Upper lobe of left lung (tissue), 6 donors: ENCODE results near the gene THBS2. TPM values are rescaled to one million over a fixed set of nuclear protein-coding genes. Genes with fewer than 3 reads are reported as not detected.
"Not testable (repeated sequence)": the region's sequence is repeated elsewhere in the genome, so short reads cannot be mapped to it uniquely, and the experiment has no call there.

Experiments used
- ATAC-seq, 2 donors: fragments of 200-7000 bp; cut with Tn5 transposase; one replicate each; pipeline ENCODE4 v1.9.1; 2022; ENCODE audit warnings: mild to moderate bottlenecking in 2 of 2, moderate library complexity in 2 of 2; ENCODE audit not compliant: low FRiP score in 2 of 2
- DNase-seq, 2 donors: peaks; one replicate each; pipeline ENCODE4 v3.0.0-alpha.2; 2019 to 2020
- H3K27ac ChIP-seq, 4 donors: fragments of 200-600 bp; sonication (generic); one replicate each; pipeline ENCODE4 v1.5.1; 2016 to 2019
- H3K27me3 ChIP-seq, 4 donors: fragments of 200-600 bp; sonication (generic); one replicate each; pipeline ENCODE4 v1.5.1; 2017 to 2019
- H3K36me3 ChIP-seq, 4 donors: fragments of 200-600 bp; sonication (generic); one replicate each; pipeline ENCODE4 v1.5.1; 2016 to 2019
- H3K4me1 ChIP-seq, 4 donors: fragments of 200-600 bp; sonication (generic); one replicate each; pipeline ENCODE4 v1.5.1; 2018 to 2019
- H3K4me3 ChIP-seq, 4 donors: fragments of 200-600 bp; sonication (generic); one replicate each; pipeline ENCODE4 v1.5.1; 2017 to 2019; ENCODE audit warnings: mild to moderate bottlenecking in 2 of 4, moderate library complexity in 1 of 4
- H3K9me3 ChIP-seq, 4 donors: fragments of 200-600 bp; sonication (generic); one replicate each; pipeline ENCODE4 v1.5.1; 2018 to 2019
- EP300 ChIP-seq, 4 donors: sonication (generic); formaldehyde crosslinking; IDR thresholded peaks; one replicate each; pipeline ENCODE4 v1.5.1; 2017; ENCODE audit warnings: antibody characterized with exemption in 4 of 4, control low read depth in 2 of 4
- POLR2A ChIP-seq, 4 donors: fragments of 450-650 bp; IDR thresholded peaks; one replicate each; pipeline ENCODE4 v1.5.1; 2016 to 2017; ENCODE audit warnings: antibody characterized with exemption in 4 of 4, mild to moderate bottlenecking in 2 of 4
- POLR2AphosphoS5 ChIP-seq, 2 donors: sonication (generic); formaldehyde crosslinking; IDR thresholded peaks; one replicate each; pipeline ENCODE4 v1.5.1; 2017; ENCODE audit warnings: antibody characterized with exemption in 2 of 2
- WGBS, 2 donors: methylation state at CpG; one replicate each; pipeline ENCODE4 v1.1.5; 2017 to 2018; 5-methylcytosine and 5-hydroxymethylcytosine counted together
- total RNA-seq, 6 donors: library from RNA; depleted of rRNA in 4 of 6; stranded (reverse); fragments of >200 nt in 4 of 6; gene quantifications; one replicate each; pipeline versions ENCODE4 v1.1.0 to v1.2.1, GENCODE V29; 2016 to 2021
- TF ChIP-seq, protein P1 (sequence below), 6 experiments: fragments of 450-650 bp in 4 of 6; fragments of 200-600 bp in 2 of 6; sonication (generic) in 2 of 6; IDR thresholded peaks; one replicate each; pipeline ENCODE4 v1.5.1; 2016 to 2019; ENCODE audit warnings: antibody characterized with exemption in 6 of 6
- donor health status: DM: no; HTN: no; CAD: no; lungs with moderate emphysema.
- donor health status: DM: no; HTN: yes; CAD: no; lungs with severe emphysema.

Gene THBS2
- total RNA-seq, 6 donors from 2014 or later, result 5.3 to 43.2 (median 17.3) TPM

DNA sequence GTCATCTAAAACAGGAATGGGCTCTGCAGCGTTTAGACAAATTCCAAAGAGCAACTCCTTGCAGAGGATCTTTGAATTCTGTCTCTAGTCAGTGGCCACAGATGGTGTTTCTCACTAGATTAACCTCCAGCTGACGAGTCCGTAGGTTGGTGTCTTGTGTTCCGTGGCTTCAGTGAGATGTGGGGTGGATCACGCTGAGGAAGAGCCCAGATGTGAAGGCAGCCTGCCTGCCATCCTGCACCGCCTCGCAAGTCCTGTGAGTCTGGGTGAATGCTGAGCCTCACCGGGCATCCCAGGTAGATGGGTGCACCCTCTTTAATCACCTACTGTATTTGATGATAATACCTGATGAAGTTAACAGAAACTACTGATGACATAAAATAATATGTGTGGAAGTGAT is 70.4 kb downstream of the THBS2 start:
- 79 to 86% methylated on average over 3 to 8 of the region's 8 CpGs for WGBS, 2 donors
- DNase-seq, result no peak
- no peak for ATAC-seq
- H3K27ac ChIP-seq, result no peak overlapping the region
- H3K4me1 ChIP-seq, result no peaks in the 10 kb centered on the region
- no peaks in the 10 kb centered on the region for H3K9me3 ChIP-seq
- no peak overlapping the region for H3K4me3 ChIP-seq
- H3K27me3 ChIP-seq, result no peaks in the 10 kb centered on the region
- TF ChIP-seq POLR2AphosphoS5 (IDR thresholded peaks at IDR 0.05) (no peak), EP300 (IDR thresholded peaks at IDR 0.05) (no peak)
- TF ChIP-seq, protein P1, sequence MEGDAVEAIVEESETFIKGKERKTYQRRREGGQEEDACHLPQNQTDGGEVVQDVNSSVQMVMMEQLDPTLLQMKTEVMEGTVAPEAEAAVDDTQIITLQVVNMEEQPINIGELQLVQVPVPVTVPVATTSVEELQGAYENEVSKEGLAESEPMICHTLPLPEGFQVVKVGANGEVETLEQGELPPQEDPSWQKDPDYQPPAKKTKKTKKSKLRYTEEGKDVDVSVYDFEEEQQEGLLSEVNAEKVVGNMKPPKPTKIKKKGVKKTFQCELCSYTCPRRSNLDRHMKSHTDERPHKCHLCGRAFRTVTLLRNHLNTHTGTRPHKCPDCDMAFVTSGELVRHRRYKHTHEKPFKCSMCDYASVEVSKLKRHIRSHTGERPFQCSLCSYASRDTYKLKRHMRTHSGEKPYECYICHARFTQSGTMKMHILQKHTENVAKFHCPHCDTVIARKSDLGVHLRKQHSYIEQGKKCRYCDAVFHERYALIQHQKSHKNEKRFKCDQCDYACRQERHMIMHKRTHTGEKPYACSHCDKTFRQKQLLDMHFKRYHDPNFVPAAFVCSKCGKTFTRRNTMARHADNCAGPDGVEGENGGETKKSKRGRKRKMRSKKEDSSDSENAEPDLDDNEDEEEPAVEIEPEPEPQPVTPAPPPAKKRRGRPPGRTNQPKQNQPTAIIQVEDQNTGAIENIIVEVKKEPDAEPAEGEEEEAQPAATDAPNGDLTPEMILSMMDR (IDR thresholded peaks at IDR 0.05), result no peak
- no peaks in the 10 kb centered on the region for H3K36me3 ChIP-seq

DNA sequence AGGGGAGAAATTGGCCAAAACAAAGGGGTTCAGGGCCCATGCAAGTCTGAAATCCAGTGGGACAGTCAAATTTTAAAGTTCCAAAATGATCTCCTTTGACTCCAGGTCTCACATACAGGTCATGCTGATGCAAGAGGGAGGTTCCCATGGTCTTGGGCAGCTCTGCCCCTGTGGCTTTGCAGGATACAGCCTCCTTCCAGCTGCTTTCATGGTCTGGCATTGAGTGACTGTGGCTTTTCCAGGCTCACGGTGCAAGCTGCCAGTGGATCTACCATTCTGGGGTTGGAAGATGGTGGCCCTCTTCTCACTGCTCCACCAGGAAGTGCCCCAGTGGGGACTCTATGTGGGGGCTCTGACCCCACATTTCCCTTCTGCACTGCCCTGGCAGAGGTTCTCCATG is 73.8 kb downstream of the THBS2 start:
- H3K27ac ChIP-seq, H3K4me1 ChIP-seq, H3K36me3 ChIP-seq, H3K9me3 ChIP-seq, DNase-seq, H3K4me3 ChIP-seq, ATAC-seq, H3K27me3 ChIP-seq: not testable (repeated sequence)
- TF ChIP-seq, protein P1 (IDR thresholded peaks at IDR 0.05), result peak in 1 of 6 experiments; percentile 6
- 100% methylated on average over 1 of the region's 1 CpG; no CpG with 5 or more reads in 1 of the 2 donors for WGBS, 2 donors

DNA sequence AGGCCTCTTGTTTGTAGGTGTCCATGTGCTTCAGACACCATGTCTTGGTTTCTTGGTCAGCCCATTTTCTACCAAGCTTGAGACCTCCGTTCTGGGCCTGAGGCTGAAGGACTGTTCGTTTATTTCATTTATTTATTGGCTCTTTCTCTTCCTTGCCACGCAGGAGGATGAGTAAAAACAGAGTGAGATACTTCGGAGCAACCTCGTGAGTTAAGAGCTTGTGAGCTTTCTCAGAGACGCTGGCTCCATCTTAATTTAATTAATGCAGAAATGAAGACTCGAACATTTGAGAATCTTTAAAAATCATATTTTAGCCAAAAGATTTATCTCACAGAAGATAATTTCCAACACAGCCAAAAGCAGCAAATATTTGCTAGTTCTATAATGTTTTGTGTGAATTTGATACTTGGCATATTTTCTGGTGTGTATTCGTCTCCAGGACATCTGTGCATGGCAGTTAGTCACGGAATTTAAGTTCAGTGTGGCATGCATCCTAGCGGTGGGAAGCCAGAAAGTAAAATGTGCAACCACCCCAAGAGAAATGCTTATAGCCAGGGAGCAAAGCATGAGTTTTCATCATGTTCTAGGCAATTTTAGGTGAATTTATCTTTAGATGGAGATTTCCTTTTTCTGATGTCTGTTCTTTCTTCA is 76.0 kb downstream of the THBS2 start:
- no peak for TF ChIP-seq POLR2AphosphoS5 (IDR thresholded peaks at IDR 0.05)
- TF ChIP-seq, protein P1 (IDR thresholded peaks at IDR 0.05), result no peak
- TF ChIP-seq EP300 (IDR thresholded peaks at IDR 0.05), result no peak
- no peak for TF ChIP-seq POLR2A (IDR thresholded peaks at IDR 0.05)
- WGBS, 2 donors, result 73 to 81% methylated on average over 10 of the region's 10 CpGs
- H3K27me3 ChIP-seq, result no peaks in the 10 kb centered on the region
- no peaks in the 10 kb centered on the region for H3K4me1 ChIP-seq
- H3K27ac ChIP-seq, result no peak overlapping the region
- H3K36me3 ChIP-seq, result no peaks in the 10 kb centered on the region
- ATAC-seq, result no peak
- no peak for DNase-seq
- no peaks in the 10 kb centered on the region for H3K9me3 ChIP-seq
- H3K4me3 ChIP-seq, result no peak overlapping the region

DNA sequence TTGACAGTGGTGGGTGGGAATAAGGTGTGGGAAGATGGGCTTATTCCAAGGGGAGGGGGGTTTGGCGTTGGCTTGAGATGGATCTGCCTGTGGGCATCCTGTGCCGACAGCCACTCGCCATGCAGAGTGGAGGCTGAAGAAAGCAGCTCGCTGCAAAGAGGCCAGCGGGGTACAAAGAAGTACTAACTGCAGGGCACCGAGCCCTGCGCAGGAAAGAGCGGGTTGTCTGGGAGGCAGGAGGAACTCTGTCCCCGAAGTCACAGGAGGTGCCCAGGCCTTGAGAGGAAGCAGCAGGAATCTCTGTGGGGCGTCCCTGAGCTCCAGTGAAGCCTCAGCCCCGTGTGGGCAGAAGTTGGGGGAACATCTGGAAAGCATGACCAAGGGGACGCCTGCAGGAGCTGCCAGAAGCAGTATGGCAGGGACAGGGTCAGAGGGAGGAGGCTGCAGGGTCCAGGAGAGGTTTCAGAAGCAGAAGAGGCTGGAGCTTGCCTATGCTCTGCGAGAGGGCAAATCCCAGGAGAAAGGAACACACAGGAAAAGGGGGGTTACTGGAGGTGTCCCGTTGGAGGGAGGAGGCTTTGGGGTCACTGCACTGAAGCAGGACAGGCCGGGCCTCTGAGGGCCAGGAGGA is 77.2 kb downstream of the THBS2 start:
- Histone ChIP-seq H3K27me3 (no peaks in the 10 kb centered on the region), H3K27ac (no peak overlapping the region), H3K4me3 (no peak overlapping the region), H3K36me3 (no peaks in the 10 kb centered on the region), H3K4me1 (no peaks in the 10 kb centered on the region), H3K9me3 (no peaks in the 10 kb centered on the region)
- DNase-seq, result no peak
- TF ChIP-seq EP300 (IDR thresholded peaks at IDR 0.05) (no peak), POLR2AphosphoS5 (IDR thresholded peaks at IDR 0.05) (no peak), POLR2A (IDR thresholded peaks at IDR 0.05) (no peak)
- TF ChIP-seq, protein P1 (IDR thresholded peaks at IDR 0.05), result no peak
- peak in 1 of 2 donors; percentile 17 for ATAC-seq
- 83 to 84% methylated on average over 15 of the region's 15 CpGs for WGBS, 2 donors
